GM19043 (cell line): ENCODE measurements around the gene GLI3.

ENCODE experiments used
- ATAC-seq: cut with Tn5 transposase; IDR thresholded peaks from one replicate; pipeline ENCODE4 v1.9.1; 2021; ENCODE audit warnings: low read depth; ENCODE audit not compliant: unreplicated experiment

The GLI3 gene

DNA sequence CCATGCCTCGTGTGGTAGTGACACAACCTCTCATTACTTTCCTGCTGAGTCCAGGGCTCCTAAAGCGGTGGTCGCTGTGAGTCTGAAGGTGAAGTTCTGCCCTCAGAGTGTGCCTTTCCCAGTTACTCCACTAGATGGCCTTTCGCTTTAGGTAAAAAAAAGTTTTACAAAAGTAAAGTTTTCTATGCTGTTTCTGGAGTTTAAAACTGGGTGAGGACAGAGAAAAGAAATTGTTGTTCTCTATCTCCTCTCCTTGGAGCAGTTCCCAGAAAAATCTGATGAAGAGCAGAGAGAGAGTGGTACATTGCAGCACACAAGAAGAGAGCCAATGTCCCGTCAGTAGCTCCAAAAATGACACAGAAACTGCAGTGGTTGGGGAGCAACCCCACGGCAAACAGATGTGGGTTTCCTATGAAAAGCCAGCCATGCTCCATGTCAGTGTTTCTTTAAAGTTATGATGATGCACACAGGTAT is 257.1 kb downstream of the GLI3 start:
- ATAC-seq = no peak

DNA sequence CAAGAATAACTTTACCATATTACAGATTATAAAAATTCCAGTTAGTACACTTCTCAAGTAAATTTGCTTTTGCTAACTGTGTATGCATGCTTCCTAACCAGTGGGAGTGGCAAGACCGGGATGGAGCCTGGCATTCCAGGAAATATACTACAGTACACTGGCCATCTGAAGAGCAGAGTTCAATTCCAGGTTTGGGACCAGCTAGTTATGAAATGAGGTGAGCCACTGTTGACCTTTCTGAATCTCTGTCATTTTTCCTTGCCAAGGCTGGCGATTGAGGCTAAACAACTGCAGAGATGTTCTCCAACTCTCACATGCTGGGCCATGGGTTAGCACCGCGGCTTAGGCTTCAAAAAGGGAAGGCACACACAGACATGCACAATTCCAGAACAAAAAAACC is 258.2 kb downstream of the GLI3 start:
- no peak for ATAC-seq

DNA sequence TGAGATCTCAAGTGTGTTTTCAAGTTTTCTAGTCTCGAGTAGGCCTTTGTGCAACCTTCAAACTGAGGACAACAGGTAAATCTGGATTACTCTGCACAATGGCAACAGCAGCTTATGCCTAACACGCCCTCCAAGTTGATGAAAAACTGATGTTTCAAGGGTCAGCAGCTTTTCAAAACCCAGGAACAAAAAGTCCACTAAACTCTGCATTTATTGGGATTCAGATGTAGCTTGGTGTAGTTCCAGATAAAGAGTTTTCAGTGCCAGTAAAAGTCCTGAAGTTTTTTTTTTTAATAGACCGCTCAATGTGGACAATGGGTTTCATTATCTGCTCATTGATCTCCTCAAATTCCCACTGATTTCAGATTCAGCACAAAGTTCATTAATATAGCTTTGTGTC is 259.3 kb downstream of the GLI3 start:
- no peak for ATAC-seq

DNA sequence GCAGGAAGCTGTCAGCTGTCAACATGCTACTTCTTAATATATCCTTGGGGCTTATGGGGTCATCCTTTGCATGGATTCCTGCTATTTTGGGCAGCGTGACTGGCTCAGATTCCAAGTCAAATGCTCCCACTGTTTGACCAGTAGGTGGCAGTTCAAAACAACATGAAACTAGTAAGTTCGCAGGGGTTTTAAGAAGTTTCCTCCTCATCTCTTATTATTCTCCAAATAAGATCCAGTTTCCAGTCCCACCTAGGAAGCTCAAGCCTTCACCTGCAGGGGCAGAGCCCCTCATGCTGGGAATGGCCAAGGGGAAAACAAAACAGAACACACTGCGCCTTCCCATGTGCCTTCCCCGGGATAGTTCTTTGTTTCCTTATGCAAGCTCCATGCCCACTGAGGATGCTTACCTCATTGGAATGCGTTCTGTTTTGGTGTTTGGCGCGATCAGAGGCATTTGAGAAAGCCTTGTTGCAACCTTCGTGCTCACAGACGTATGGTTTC is 259.8 kb downstream of the GLI3 start:
- no peak for ATAC-seq

DNA sequence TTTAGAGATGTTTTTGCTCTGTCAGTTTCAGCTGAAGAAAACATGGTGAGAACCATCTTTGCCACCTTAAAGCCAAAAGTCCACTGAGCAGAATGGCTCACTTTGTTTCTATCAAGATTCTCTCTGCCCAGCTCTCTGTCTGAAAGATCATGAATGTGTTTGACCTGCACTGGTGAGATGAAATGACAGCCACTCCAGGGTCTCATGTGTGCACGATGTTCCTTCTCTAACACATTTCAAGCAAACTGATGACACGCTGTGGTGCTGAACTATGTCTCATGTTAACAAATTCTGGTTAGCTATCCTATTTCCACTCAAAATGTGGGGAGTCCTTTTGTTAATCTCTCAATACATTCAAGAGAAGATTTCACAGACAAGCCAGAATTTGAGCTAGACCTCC is 260.6 kb downstream of the GLI3 start:
- ATAC-seq = no peak

DNA sequence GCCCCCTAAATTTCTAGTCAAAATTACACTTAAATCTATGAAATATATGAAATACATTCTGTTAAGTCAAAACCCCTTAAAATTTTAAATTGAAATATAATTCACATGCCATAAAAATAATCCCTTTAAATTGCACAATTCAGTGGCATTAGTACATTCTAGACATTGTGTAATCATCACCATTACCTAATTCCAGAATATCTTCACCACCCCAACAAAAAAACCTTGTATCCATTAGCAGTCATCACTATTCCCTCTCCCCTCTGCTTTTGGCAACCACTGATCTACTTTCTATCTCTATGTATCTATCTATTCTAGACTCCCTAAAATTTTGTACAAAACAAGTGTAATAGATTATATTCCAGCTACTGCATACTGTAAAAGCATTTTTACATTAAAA is 261.2 kb downstream of the GLI3 start:
- ATAC-seq = no peak

DNA sequence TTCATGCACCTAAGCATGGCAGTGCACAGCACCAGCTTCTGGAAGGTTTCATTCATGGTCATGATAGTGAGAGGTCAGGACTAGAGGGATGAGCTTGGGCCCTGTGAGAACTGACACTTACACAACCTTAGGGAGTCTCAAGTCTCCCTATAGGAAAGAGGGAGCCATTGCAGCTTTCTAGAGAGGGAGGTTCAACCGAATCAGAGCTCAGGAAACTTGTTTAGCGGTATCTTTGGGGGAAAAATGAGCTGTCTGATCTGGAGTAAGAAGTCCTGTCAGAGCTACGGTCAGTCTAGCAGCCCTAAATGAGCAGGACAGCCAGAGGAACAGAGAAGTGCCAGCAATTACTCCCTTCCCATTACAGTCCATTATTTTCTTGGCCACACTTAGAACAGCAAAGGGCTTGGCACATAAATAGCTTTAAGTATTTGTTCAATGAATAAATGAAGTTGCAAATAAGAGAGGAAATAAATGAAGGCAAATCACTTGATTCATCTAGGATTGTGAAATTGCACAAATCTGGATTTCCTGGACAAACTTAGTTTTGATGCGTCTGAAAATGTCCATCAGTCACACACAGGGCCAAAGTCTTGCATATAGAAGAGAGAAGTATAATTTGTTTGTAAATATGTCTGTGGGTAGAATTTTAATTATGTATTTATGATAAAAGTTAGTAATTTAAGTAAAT is 262.0 kb downstream of the GLI3 start:
- no peak for ATAC-seq

DNA sequence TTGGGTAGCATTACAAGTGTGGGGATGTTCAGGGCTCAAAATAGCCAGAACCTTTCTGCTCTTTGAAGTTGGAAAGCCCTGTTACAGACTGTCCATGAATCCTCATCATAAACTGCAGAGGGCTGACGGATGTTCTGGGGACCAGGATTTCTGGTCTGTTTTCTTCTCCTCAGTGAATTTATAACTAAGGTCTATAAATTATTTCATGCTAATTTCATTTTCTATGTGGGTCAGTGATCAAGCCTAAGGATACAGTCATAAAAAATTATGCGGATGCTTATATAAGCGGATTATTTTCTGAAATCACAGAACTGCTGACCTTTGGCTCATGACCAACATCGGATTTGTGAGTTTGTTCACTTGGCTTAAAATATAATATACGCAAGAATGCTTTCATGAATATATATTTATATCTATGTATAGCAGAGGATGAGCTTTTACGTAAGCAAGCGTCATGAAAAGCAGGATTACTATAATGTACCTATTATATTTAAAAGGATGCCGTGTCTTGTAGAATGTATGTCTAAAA is 263.7 kb downstream of the GLI3 start:
- no peak for ATAC-seq

DNA sequence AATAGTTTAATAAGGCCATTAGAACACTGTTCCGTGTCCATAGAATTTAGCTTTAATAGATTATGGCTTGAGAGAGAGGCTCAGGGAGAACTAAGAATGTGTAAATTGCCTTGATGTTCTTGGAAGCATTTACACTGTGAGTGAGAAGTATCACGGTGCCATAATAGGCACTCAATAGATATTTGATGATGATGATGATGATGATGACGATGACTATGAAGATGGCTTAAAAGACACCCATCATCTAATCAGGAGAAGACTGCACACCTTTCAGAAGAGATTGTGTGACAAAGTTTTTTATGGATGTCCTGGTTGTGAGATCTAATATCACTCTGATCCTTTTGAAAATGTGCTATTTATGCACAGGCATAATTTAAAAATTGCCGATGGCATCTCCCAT is 264.2 kb downstream of the GLI3 start:
- ATAC-seq = no peak

DNA sequence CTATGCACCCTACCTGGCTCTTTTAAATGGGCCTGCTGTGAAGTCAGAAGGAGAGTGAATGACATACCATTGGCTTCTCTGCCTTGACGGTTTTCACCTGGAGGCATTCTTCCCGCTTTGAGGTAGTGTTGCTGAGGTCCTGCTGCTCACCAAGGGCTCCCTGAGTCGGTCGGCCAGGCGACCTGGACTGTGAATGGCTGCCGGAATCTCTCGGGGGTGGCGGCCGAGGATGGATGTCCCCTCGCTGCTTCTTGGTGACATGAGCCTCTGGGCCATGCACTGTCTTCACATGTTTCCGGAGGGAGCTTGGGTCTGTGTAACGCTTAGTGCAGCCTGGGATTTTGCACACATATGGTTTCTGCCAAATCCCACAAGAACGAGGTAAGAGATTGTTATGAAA is 264.7 kb downstream of the GLI3 start:
- no peak for ATAC-seq

DNA sequence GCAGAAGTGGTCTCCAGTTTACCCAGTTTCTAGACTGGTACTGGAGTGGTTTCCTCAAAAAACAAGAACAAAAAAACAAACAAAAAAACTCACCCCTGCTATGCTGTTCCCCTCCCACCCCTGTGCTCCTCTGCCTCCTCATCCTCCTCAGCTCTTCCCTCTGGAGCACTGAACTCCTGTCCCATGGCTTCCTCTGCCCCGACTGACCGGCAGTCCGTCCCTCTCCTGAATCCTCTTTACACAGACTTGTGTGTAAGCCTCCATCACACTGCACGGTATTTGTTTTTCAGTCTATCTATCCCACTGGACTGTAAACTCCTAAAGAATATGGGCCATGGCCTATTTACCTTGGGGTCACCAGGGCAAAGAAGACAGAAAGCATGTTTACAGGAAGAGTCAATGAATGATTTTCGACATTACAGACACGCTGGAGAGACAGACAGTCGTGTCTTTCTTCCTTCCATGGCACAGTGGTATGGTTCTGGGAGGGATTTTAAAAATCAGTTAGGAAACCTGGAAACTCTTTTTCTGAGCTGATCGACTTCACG is 265.3 kb downstream of the GLI3 start:
- ATAC-seq = no peak

DNA sequence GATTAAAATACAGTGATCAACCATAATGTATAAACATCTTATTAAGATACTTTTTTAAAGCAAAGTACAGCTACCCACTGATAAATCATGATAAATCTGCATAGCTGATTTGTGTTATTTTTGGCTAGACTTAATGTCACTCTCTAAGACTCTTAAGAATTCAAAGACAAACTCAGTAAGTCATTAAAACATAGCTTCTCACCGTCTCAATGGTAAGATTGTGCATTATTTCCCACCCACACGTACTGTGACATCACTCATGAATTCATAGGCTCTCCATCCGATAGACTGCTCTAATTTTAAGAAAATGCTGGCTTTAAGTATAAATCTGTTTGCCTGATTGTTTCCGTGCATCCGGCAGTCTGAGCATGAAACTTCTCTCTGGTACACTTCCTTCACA is 266.1 kb downstream of the GLI3 start:
- ATAC-seq = no peak

DNA sequence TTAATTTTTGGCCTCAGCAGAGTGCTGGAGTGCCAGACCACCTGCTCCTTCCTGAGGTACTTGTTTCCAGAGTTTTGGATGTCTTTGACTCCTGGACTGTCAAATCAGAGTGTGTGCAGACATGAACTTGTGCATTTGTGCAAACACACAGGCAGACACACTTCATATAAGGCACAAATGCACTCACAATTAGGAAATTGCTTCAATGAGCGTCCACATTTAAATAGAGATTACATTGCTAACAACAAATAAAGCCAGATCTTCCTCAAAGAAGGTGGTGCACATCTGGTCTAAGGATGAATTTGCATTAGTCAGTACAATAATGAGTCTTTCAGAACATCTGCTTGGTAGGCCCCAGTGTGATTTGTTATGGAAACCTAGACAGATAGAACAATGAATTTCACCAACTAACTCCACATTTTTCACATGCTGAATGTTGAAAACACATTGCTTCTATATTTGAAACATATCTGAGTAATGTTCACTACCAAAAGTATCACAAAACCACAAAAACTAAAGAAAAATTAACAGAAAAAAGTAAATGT is 267.4 kb downstream of the GLI3 start:
- ATAC-seq = no peak

DNA sequence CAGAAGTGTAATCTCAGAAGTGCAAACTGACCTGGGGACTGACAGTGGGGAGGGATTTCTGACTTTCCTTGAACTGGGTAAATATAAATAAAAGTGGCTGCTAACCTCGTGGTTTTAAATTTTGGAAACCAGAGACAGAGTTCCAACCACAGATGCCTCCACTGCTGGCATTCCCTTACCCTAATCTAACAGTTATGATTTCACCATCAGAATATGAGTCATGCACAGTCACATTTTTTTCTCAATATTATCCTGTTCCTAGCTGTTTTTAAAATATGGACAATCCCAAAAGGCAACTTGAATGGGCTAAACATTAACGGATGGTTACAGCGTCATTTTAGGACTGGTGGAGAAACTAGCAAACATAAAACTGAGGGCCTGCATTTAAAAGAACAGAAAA is 269.9 kb downstream of the GLI3 start:
- ATAC-seq = no peak

DNA sequence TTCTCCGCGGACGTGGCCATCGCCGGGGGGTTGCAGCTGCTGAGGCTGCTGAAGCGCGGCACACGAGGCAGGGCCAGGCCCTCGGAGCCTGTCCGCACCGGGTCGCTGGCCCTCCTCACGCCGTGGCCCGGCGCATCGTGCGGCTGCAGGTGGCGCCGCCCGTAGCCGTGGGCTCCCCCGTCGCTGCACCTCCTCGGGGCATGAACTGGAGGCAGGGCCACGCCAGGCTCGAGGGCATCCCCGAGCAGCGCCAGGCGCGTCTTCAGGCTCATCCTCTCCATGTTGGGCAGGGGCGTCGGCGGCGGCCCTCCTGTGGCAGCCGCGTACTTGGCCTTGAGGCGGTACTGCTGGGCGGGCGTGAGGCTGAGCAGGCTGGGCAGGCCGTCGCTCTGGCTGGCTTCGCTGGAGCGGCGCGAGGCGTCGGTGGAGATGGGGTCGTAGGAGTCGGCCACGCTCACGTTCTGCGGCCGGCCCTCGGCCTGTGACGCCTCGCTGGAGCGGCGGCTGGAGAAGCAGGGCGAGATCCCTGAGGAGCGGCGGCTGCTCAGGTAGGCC is 271.0 kb downstream of the GLI3 start:
- ATAC-seq = no peak

DNA sequence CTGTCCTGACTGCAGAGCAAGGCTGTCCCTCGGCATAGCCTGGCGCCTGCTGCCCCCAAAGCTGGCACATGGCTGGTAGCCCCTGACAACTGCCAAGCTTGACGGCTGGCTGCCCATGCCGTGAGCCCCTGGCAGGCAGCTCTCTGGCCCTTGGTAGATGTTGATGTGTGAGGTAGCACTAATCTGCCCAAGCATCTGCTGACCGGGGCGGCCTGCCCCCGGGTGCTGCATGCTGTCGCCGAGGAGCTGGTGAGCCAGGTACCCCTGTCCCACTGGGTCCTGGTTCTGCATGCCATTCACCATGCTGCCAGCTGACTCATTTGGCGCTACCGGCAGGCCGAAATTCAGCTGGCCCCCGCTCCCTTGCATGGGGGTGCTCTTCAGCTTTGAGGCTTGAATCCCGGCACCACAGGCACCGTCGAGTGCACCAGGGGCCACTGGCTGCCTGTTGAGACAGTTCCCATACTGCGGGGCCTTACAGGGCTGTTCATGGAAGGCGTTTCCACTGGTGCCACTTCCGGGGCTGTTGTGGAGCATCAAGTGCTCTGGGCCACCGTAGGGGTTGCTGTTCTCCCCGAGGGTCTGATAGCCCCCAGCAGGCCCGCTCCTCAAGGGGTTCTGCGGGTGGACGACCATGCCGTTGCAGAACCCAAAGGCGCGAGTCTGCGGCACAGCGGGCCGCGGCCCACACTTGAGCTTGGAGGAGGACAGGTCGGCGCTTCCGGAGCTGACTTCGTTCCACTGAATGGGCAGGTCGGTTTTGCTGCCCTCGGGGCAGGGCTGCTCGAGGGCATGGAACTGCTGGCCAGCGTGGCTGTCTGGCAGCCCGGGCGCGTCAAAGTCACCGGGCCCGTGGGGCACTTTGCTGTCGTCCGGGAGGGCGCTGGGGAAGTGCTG is 271.9 kb downstream of the GLI3 start:
- ATAC-seq = no peak

DNA sequence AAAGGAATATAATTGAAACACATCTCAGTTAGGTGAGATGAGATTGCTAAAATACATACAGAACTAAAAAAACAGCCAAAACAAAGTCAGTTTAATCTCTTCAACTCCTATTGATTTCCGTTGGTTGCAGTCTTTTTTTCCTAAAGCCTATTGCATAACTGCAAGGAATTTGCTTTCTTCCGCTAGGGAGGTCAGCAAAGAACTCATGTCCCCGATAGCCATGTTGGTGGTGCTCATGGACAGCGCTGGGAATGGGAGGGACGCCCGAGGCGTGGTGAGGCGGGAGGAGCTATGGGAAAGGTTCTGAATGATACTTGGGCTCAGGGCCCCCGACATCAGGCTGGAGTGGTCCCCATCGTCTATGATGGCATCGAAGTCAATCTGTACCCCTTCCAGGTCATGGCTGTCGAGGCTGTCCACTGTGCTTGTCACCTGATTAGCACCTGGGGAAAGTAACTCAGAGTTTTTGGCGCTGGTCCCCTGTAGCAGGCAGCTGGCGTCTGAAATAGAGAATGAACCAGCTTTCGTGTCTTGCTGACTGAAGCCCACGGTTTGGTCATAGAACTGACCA is 272.7 kb downstream of the GLI3 start:
- no peak for ATAC-seq

DNA sequence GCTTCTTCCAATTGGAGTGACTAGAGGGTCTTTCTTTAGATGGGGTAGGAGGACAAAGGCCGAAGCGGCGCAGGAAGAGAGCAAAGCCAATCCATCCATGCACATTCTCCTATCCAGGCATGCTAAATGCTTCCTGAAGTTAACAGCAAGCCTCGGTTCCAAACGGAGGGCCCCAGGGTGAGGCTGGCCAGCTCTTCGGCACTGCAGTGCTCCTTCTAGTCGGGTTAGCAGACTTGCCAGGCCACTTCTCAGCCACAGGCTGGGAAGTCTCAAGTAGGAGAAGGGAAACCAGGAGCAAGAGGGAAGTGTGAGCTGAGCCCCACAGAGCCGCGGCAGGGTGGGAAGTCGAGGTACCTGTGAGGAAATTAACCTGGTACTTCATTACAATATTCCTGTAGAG is 280.3 kb downstream of the GLI3 start:
- no peak for ATAC-seq

DNA sequence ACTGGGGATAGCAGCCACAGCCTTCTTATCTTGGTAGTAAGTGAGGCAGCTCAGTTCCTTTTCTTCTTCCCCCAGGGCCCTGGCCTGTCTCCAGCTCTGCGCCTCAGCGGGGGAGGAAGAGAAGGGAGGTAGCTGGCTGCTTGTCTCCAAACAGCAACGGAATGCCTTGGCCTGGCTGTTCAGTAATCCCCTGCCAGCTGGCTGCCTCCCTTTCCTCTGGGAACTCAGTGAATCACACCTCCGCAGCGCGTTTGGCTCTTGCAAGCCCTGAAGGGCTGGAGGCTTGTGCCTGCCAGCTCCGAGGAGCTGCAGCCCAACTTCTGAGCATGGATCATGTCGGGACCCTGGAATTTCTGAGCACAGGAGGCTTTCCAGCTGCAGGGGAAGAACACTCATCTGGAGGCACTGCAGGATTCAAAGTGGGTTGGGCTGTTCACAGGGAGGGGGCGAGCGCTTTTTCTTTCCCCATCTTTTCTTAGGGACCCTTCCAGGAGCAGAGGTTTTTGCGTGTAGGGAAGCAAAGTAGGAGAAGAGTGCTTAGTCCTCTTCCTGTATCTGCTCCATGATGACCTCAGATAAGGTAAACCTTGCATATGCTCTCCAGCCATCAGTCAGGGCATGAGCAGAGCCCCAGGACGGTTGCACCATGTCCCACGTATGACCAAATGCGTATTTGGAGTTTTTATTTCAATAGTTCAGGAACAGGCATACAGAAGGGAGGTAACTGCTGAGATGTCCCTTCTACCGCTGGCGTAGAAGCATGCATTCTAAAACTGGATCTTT is 280.9 kb downstream of the GLI3 start:
- no peak for ATAC-seq

DNA sequence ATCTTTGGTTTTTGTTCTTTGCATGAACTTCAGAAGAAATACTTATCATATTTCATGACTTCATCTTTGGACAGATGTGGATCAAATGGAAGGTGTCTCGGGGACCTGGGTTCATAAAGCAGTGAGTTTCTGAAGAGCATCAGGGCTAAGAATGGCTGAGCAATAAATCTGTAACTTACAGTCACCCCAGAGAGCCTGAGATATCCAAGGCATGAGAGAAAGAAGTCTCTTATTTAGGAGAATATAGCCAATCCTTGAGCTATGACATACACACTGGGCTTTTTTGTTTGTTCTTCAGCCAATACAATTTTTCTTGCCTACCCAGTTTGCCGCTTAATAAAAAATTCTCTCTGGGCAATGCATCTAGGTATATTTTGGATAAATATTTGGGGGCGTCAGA is 281.6 kb downstream of the GLI3 start:
- ATAC-seq = no peak
